Activated CD4-positive, alpha-beta T cell treated with anti-CD3 and anti-CD28 coated beads, Interleukin-2, amount 10 ng/mL, durations not matched to agents 24 days and 14 days (primary cell): ENCODE results near the gene CDK7. TPM values are rescaled to one million over a fixed set of nuclear protein-coding genes. Genes with fewer than 3 reads are reported as not detected.
A peak's percentile ranks its signal among the peaks of the same experiment; 100 is the strongest.

Source experiments
- DNase-seq: peaks from one replicate; pipeline ENCODE4 v3.0.0; 2022
- H3K27ac Mint-ChIP-seq: one replicate; pipeline ENCODE4 v1.8.0; 2022; ENCODE audit warnings: mild to moderate bottlenecking, mixed read lengths
- H3K27me3 Mint-ChIP-seq: one replicate; pipeline ENCODE4 v1.8.0; 2022; ENCODE audit warnings: mixed read lengths
- H3K36me3 Mint-ChIP-seq: one replicate; pipeline ENCODE4 v1.8.0; 2022; ENCODE audit warnings: low read depth, mild to moderate bottlenecking, mixed read lengths
- H3K4me1 Mint-ChIP-seq: one replicate; pipeline ENCODE4 v1.8.0; 2021; ENCODE audit warnings: mixed read lengths
- H3K4me3 Mint-ChIP-seq: one replicate; pipeline ENCODE4 v1.8.0; 2022; ENCODE audit warnings: mild to moderate bottlenecking, moderate library complexity, mixed read lengths
- H3K9me3 Mint-ChIP-seq: one replicate; pipeline ENCODE4 v1.8.0; 2021; ENCODE audit warnings: mixed read lengths
- intact Hi-C: fragments of 100-400 bp; cut with micrococcal nuclease; formaldehyde crosslinking; loops from one replicate; pipeline ENCODE4 v1.15.1; 2023
- total RNA-seq: library from RNA; stranded (reverse); gene quantifications from 2 replicates; pipeline ENCODE4 v1.2.3, GENCODE V29; 2022

The CDK7 gene
- total RNA-seq, 1 donor from 2014 or later: 45.6 TPM

DNA sequence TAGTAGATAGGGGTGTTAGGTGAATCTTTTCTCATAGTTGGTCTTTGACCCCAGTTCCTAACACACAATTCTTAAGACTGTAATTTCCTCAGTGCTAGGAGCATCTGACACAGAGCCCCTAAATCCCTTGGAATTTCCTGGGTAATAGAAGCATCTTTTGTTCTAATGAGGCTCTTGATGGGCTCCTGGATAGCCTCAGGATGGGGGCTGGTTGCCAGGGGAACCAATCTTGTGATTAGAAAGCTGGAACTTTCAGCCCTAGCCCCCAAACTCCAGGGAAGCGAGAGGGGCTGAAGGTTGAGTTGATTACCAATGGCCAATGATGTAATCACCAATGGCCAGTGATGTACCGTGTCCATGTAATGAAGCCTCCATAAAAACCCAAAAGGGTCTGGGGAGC is 53.4 kb downstream of the CDK7 start:
- Mint-ChIP-seq H3K36me3 (peaks cover 15% of the 10 kb centered on the region), H3K4me3 (no peak overlapping the region), H3K27me3 (no peaks in the 10 kb centered on the region), H3K9me3 (no peaks in the 10 kb centered on the region), H3K27ac (no peak overlapping the region), H3K4me1 (peaks cover 2% of the 10 kb centered on the region)
- intact Hi-C loops: no loop called here
- no peak for DNase-seq

- Mint-ChIP-seq H3K36me3 (peaks cover 15% of the 10 kb centered on the region), H3K27ac (no peak overlapping the region), H3K27me3 (no peaks in the 10 kb centered on the region), H3K9me3 (no peaks in the 10 kb centered on the region), H3K4me1 (peaks cover 2% of the 10 kb centered on the region), H3K4me3 (no peak overlapping the region)
- no peak for DNase-seq
- intact Hi-C loops: no loop called here
Measured at GRCh38 chr5:69288688-69289087, 54.0 kb downstream of the CDK7 start.

DNA sequence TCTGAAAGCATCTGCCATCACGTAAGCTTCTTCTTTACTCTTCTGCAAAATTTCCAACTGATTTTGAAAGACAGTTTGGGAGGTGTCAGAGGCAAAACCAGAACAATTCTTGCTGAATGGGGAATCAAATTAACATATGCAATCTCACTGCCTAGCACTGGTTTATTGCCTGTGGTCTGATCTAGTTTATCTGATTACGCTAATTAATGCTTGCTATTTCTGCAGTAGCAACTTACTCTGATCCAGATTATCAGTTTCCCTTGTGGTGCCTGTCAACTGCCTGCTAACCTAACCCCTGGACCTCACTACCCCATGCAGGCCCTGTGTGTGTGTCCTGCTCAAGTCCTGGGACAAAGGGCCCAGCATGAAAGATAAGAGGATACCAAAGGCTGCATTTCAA is 57.6 kb downstream of the CDK7 start:
- intact Hi-C loops: no loop called here
- peaks cover 2% of the 10 kb centered on the region for H3K4me1 Mint-ChIP-seq
- H3K9me3 Mint-ChIP-seq: no peaks in the 10 kb centered on the region
- H3K36me3 Mint-ChIP-seq: peaks cover 7% of the 10 kb centered on the region
- H3K4me3 Mint-ChIP-seq: no peak overlapping the region
- no peak overlapping the region for H3K27ac Mint-ChIP-seq
- no peaks in the 10 kb centered on the region for H3K27me3 Mint-ChIP-seq
- DNase-seq: no peak

GRCh38 chr5:69293882-69294281 is 59.2 kb downstream of the CDK7 start:
- peaks cover 2% of the 10 kb centered on the region for H3K4me1 Mint-ChIP-seq
- no peaks in the 10 kb centered on the region for H3K9me3 Mint-ChIP-seq
- no peak overlapping the region for H3K27ac Mint-ChIP-seq
- DNase-seq: no peak
- H3K4me3 Mint-ChIP-seq: no peak overlapping the region
- intact Hi-C loops: no loop called here
- H3K36me3 Mint-ChIP-seq: peaks cover 11% of the 10 kb centered on the region
- no peaks in the 10 kb centered on the region for H3K27me3 Mint-ChIP-seq

GRCh38 chr5:69295088-69295754 is 60.5 kb downstream of the CDK7 start:
- DNase-seq: no peak
- H3K36me3 Mint-ChIP-seq: peaks cover 13% of the 10 kb centered on the region
- intact Hi-C loops: no loop called here
- H3K9me3 Mint-ChIP-seq: no peaks in the 10 kb centered on the region
- no peaks in the 10 kb centered on the region for H3K27me3 Mint-ChIP-seq
- H3K27ac Mint-ChIP-seq: peak overlapping the region; percentile 19
- H3K4me1 Mint-ChIP-seq: no peaks in the 10 kb centered on the region
- no peak overlapping the region for H3K4me3 Mint-ChIP-seq

DNA sequence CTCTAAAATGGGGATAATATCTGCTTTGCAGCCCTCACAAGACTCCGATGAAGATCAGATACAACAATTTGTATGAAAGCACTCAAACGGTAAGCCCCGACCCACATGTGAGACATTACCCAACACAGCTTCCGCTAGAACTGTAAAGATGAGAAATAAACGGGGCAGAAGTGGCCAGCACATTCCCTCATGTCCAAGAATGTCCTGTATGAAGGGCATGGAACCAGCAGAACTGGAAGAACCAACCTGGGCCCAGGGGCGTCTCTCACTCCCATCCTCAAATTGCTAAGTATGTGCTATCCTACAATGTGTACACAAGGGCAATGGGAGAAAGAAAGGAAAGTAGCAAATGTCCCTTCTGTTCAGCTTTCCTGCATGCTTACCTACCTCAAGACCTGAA is 64.9 kb downstream of the CDK7 start:
- Mint-ChIP-seq H3K36me3 (peaks cover 13% of the 10 kb centered on the region), H3K27ac (no peak overlapping the region), H3K4me3 (no peak overlapping the region), H3K9me3 (no peaks in the 10 kb centered on the region), H3K4me1 (no peaks in the 10 kb centered on the region), H3K27me3 (no peaks in the 10 kb centered on the region)
- no peak for DNase-seq
- intact Hi-C loops: no loop called here

- intact Hi-C loops: no loop called here
- DNase-seq: no peak
- peaks cover 14% of the 10 kb centered on the region for H3K36me3 Mint-ChIP-seq
- H3K4me1 Mint-ChIP-seq: no peaks in the 10 kb centered on the region
- no peak overlapping the region for H3K4me3 Mint-ChIP-seq
- no peak overlapping the region for H3K27ac Mint-ChIP-seq
- H3K9me3 Mint-ChIP-seq: no peaks in the 10 kb centered on the region
- H3K27me3 Mint-ChIP-seq: no peaks in the 10 kb centered on the region
Measured at GRCh38 chr5:69300537-69301203, 66.0 kb downstream of the CDK7 start.

DNA sequence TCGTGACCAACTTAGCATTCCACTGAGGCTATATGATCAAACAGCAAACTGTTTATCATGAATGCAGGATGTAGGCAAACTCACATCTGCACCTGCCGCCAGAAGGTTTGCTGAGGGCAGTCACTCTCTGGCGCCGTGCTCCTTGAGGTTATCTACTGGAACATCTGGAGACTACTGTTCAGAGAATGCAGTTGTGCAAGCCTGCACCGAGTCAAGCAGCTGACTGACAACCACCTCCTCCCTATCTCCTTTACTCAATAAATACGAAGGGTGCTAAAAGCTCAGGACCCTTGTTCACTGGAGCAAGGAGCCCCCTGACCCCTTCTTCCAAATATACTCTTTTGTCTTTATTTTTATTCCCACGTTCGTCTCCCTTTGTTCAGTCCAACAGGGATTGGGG is 70.8 kb downstream of the CDK7 start:
- peaks cover 42% of the 10 kb centered on the region for H3K36me3 Mint-ChIP-seq
- no peak overlapping the region for H3K4me3 Mint-ChIP-seq
- intact Hi-C loops: no loop called here
- no peak for DNase-seq
- peaks cover 15% of the 10 kb centered on the region for H3K9me3 Mint-ChIP-seq
- H3K27me3 Mint-ChIP-seq: no peaks in the 10 kb centered on the region
- H3K4me1 Mint-ChIP-seq: no peaks in the 10 kb centered on the region
- H3K27ac Mint-ChIP-seq: no peak overlapping the region

DNA sequence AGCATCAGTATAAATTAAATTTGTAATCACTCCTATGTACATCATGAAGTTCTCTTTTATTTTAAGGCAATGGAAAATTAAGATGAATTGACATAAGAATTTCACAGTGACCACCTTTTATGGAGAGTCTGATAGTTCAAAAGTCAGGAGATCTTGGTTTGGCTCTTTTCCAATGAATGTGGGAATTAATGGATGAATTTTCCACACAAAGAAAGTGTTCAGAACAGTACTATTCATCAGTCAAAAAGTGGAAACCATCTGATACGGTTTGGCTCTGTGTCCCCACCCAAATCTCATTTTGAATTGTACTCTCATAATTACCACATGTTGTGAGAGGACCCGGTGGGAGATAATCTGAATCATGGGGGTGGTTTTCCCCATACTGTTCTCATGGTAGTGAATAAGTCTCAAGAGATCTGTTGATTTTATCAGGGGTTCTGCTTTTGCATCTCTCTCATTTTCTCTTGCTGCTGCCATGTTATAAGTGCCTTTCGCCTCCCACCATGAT is 73.4 kb downstream of the CDK7 start:
- DNase-seq: no peak
- Mint-ChIP-seq H3K27ac (no peak overlapping the region), H3K27me3 (no peaks in the 10 kb centered on the region), H3K4me3 (no peak overlapping the region), H3K4me1 (no peaks in the 10 kb centered on the region), H3K36me3 (peaks cover 50% of the 10 kb centered on the region), H3K9me3 (peaks cover 19% of the 10 kb centered on the region)
- intact Hi-C loops: no loop called here

- no peak overlapping the region for H3K27ac Mint-ChIP-seq
- H3K9me3 Mint-ChIP-seq: peaks cover 19% of the 10 kb centered on the region
- H3K27me3 Mint-ChIP-seq: no peaks in the 10 kb centered on the region
- H3K4me1 Mint-ChIP-seq: no peaks in the 10 kb centered on the region
- DNase-seq: no peak
- peaks cover 53% of the 10 kb centered on the region for H3K36me3 Mint-ChIP-seq
- no peak overlapping the region for H3K4me3 Mint-ChIP-seq
- intact Hi-C loops: no loop called here
Measured at GRCh38 chr5:69309380-69309779, 74.7 kb downstream of the CDK7 start.

GRCh38 chr5:69312459-69313160 is 77.9 kb downstream of the CDK7 start:
- H3K27me3 Mint-ChIP-seq: no peaks in the 10 kb centered on the region
- H3K4me3 Mint-ChIP-seq: no peak overlapping the region
- peaks cover 46% of the 10 kb centered on the region for H3K36me3 Mint-ChIP-seq
- no peak for DNase-seq
- no peak overlapping the region for H3K27ac Mint-ChIP-seq
- H3K9me3 Mint-ChIP-seq: peaks cover 19% of the 10 kb centered on the region
- intact Hi-C loops: no loop called here
- no peaks in the 10 kb centered on the region for H3K4me1 Mint-ChIP-seq

GRCh38 chr5:69313428-69313827 is 78.7 kb downstream of the CDK7 start:
- no peak for DNase-seq
- Mint-ChIP-seq H3K36me3 (peaks cover 39% of the 10 kb centered on the region), H3K4me1 (no peaks in the 10 kb centered on the region), H3K9me3 (peaks cover 17% of the 10 kb centered on the region), H3K27me3 (no peaks in the 10 kb centered on the region), H3K27ac (no peak overlapping the region), H3K4me3 (no peak overlapping the region)
- intact Hi-C loops: no loop called here

DNA sequence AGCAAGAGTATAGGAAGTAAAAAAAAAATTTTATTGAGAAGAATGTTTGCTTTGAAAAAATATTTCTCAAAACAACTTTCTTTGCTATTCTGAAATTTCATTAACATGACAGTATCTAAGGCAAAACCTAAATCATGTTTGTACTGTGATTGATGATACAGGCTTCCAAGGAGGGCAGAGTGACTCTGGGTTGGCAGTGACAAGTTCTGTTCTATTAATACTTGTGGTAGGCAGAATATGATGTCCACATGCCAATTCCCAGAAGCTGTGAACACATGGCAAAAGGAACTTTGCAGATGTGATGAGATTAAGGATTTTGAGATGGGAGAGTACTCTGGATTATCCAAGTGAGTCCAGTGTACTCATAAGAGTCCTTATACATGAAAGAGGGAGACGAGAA is 81.3 kb downstream of the CDK7 start:
- H3K27ac Mint-ChIP-seq: no peak overlapping the region
- intact Hi-C loops: no loop called here

GRCh38 chr5:69317391-69317790 is 82.7 kb downstream of the CDK7 start:
- H3K9me3 Mint-ChIP-seq: no peaks in the 10 kb centered on the region
- intact Hi-C loops: no loop called here
- H3K4me3 Mint-ChIP-seq: no peak overlapping the region
- H3K36me3 Mint-ChIP-seq: peaks cover 22% of the 10 kb centered on the region
- H3K27me3 Mint-ChIP-seq: no peaks in the 10 kb centered on the region
- H3K4me1 Mint-ChIP-seq: no peaks in the 10 kb centered on the region
- no peak overlapping the region for H3K27ac Mint-ChIP-seq
- DNase-seq: no peak

More for the DNA sequence above, 81.3 kb downstream of the CDK7 start:
- no peaks in the 10 kb centered on the region for H3K4me1 Mint-ChIP-seq
- H3K4me3 Mint-ChIP-seq: no peak overlapping the region
- peaks cover 3% of the 10 kb centered on the region for H3K9me3 Mint-ChIP-seq
- DNase-seq: no peak
- H3K36me3 Mint-ChIP-seq: peaks cover 26% of the 10 kb centered on the region
- H3K27me3 Mint-ChIP-seq: no peaks in the 10 kb centered on the region
